ENCODE results near the gene FXYD4.
"Not testable (repeated sequence)": the region's sequence is repeated elsewhere in the genome, so short reads cannot be mapped to it uniquely, and the experiment has no call there.

The FXYD4 gene

GRCh38 chr10:43417950-43418768 lies 46.7 kb downstream of the FXYD4 start:
- no peak for DNase-seq (ENCODE audit: low read depth in 2 of 2)

- DNase-seq (ENCODE audit: low read depth in 2 of 2), result no peak
Observed at GRCh38 chr10:43419997-43420368, 48.5 kb downstream of the FXYD4 start.

- DNase-seq (ENCODE audit: low read depth in 2 of 2), result peak; percentile 73 to 85
Observed at GRCh38 chr10:43420369-43421200, 49.1 kb downstream of the FXYD4 start.

GRCh38 chr10:43421201-43421507 lies 49.7 kb downstream of the FXYD4 start:
- DNase-seq (ENCODE audit: low read depth in 2 of 2), result no peak

GRCh38 chr10:43421519-43421918 lies 50.1 kb downstream of the FXYD4 start:
- DNase-seq (ENCODE audit: low read depth in 2 of 2), result no peak

- not testable (repeated sequence) for DNase-seq (ENCODE audit: low read depth in 2 of 2)
Observed at GRCh38 chr10:43421944-43422343, 50.5 kb downstream of the FXYD4 start.

GRCh38 chr10:43424416-43424815 lies 53.0 kb downstream of the FXYD4 start:
- no peak for DNase-seq (ENCODE audit: low read depth in 2 of 2)

All from stimulated activated CD4-positive, alpha-beta T cell treated with anti-CD3 and anti-CD28 coated beads, Interleukin-4, amount 100 ng/mL, for 48 hours (primary cell).